ENCODE measurements around the gene POU4F3. TPM values are rescaled to one million over a fixed set of nuclear protein-coding genes. Genes with fewer than 3 reads are reported as not detected.

The POU4F3 gene
- total RNA-seq, 1 experiment from 2014 or later, result not detected

Other genes with a start within 250 kb of the POU4F3 start
- not detected in 2 replicates for gene PLAC8L1, start 233.3 kb upstream of the POU4F3 start, total RNA-seq (2014; rRNA removed; shearing (Covaris generic))
- gene LARS1, start 156.2 kb upstream of the POU4F3 start, total RNA-seq (2014; rRNA removed; shearing (Covaris generic)), result 57.6 and 64.7 TPM in 2 replicates
- 10.1 and 17.5 TPM in 2 replicates for gene RBM27, start 135.2 kb upstream of the POU4F3 start, total RNA-seq (2014; rRNA removed; shearing (Covaris generic))
- gene TCERG1, start 108.5 kb downstream of the POU4F3 start, total RNA-seq (2014; rRNA removed; shearing (Covaris generic)), result 51.4 and 58.4 TPM in 2 replicates
- gene GPR151, start 177.4 kb downstream of the POU4F3 start, total RNA-seq (2014; rRNA removed; shearing (Covaris generic)), result not detected in 2 replicates

Measured in HT-29 (cell line).